ENCODE measurements around the gene ZNF281.

Gene ZNF281

GRCh38 chr1:200437556-200438203, 27.8 kb upstream of the ZNF281 start:
- ChIA-PET CTCF (interaction anchor here (0.6 kb wide), 1 partner anchor 12 kb away, joined by 3 read pairs; no protein-coding TSS in a partner anchor), POLR2A (no interaction called here)
- no peak for TF ChIP-seq GFI1B (tag by site-specific recombination; IDR thresholded peaks at IDR 0.05)
- 0 out of 2 replicates have a peak, but pooled peaks have one; percentile 6 for TF ChIP-seq PRDM6 (tag by site-specific recombination; IDR thresholded peaks at IDR 0.05)
- no peaks in the 10 kb centered on the region for H3K9me3 ChIP-seq (ENCODE audit: control insufficient read depth, insufficient read depth, low read depth, low read length)
- no peaks in the 10 kb centered on the region for H3K36me3 ChIP-seq (ENCODE audit: control insufficient read depth in 2 of 2, insufficient read depth in 1 of 2, low read length in 2 of 2)
- no peak overlapping the region for H3K4me3 ChIP-seq (ENCODE audit: low read depth, low read length)
- no peak overlapping the region for H3K27ac ChIP-seq (ENCODE audit: extremely low read depth, low read depth, low read length)
- no peaks in the 10 kb centered on the region for H3K4me1 ChIP-seq (ENCODE audit: control insufficient read depth, insufficient read depth, low read length)

- Histone ChIP-seq H3K27ac (ENCODE audit: extremely low read depth, low read depth, low read length) (no peak overlapping the region), H3K4me3 (ENCODE audit: low read depth, low read length) (no peak overlapping the region), H3K4me1 (ENCODE audit: control insufficient read depth, insufficient read depth, low read length) (no peaks in the 10 kb centered on the region), H3K9me3 (ENCODE audit: control insufficient read depth, insufficient read depth, low read depth, low read length) (no peaks in the 10 kb centered on the region), H3K36me3 (ENCODE audit: control insufficient read depth in 2 of 2, insufficient read depth in 1 of 2, low read length in 2 of 2) (no peaks in the 10 kb centered on the region)
- TF ChIP-seq MYNN (tag by site-specific recombination; IDR thresholded peaks at IDR 0.05; ENCODE audit: borderline replicate concordance) (no peak), BCL11B (tag by site-specific recombination; IDR thresholded peaks at IDR 0.05; ENCODE audit: low read depth) (no peak), ZNF132 (tag by site-specific recombination; IDR thresholded peaks at IDR 0.05; ENCODE audit: borderline replicate concordance) (no peak), SP2 (tag by site-specific recombination; IDR thresholded peaks at IDR 0.05) (no peak), ZFP69B (tag by site-specific recombination; IDR thresholded peaks at IDR 0.05) (no peak), PRDM1 (tag by site-specific recombination; IDR thresholded peaks at IDR 0.05) (no peak), ZNF274 (IDR thresholded peaks at IDR 0.05; ENCODE audit: low read length) (no peak), ZNF274 (tag by site-specific recombination; IDR thresholded peaks at IDR 0.05; ENCODE audit: borderline replicate concordance) (no peak), ZNF140 (tag by site-specific recombination; IDR thresholded peaks at IDR 0.05) (no peak), ZNF776 (tag by site-specific recombination; IDR thresholded peaks at IDR 0.05; ENCODE audit: borderline replicate concordance) (no peak), BCL6B (tag by site-specific recombination; IDR thresholded peaks at IDR 0.05) (no peak), ZNF10 (tag by site-specific recombination; IDR thresholded peaks at IDR 0.05) (no peak), SCRT2 (tag by site-specific recombination; IDR thresholded peaks at IDR 0.05) (no peak), REST (tag by site-specific recombination; IDR thresholded peaks at IDR 0.05) (no peak), ZNF513 (tag by site-specific recombination; IDR thresholded peaks at IDR 0.05) (no peak), ZNF169 (tag by site-specific recombination; IDR thresholded peaks at IDR 0.05) (no peak), ZNF16 (tag by site-specific recombination; IDR thresholded peaks at IDR 0.05; ENCODE audit: low read depth) (no peak), ZNF791 (tag by site-specific recombination; IDR thresholded peaks at IDR 0.05) (no peak), ZNF24 (tag by site-specific recombination; IDR thresholded peaks at IDR 0.05) (no peak), ZNF501 (tag by site-specific recombination; IDR thresholded peaks at IDR 0.05) (no peak)
- ChIA-PET CTCF (no interaction called here), POLR2A (no interaction called here)
These were observed 27.3 kb upstream of the ZNF281 start for GRCh38 chr1:200437088-200437487.
